Raji (cell line): Measurements from ENCODE around the gene STMND1.

ENCODE experiments used
- POLR2A ChIP-seq: IDR thresholded peaks from 2 replicates; pipeline ENCODE4 v1.6.1; 2011; ENCODE audit warnings: low read depth, low read length, control low read depth; ENCODE audit not compliant: insufficient read depth

The STMND1 gene

GRCh38 chr6:17093686-17094085 is 8.2 kb upstream of the STMND1 start:
- no peak for TF ChIP-seq POLR2A

GRCh38 chr6:17096096-17096495 is 5.8 kb upstream of the STMND1 start:
- TF ChIP-seq POLR2A: no peak

DNA sequence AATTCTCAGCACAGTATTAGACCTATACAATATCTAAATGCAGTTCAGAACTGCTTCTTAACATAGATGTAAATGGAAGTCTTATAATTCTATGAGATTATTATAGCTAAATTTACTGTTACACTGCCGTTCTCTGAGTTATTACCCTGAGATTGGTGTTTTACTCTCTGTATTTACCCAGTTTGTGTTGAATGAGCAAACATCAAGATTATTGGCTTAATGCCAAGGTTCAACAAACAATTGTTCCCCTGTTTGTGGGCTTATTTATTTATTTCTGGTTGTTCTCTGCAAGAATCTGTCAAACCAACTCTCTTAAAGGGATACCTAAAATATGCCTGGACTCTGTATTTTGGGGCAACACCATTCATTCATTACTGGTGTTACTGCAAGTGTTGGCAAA is 5.2 kb upstream of the STMND1 start:
- TF ChIP-seq POLR2A: no peak

DNA sequence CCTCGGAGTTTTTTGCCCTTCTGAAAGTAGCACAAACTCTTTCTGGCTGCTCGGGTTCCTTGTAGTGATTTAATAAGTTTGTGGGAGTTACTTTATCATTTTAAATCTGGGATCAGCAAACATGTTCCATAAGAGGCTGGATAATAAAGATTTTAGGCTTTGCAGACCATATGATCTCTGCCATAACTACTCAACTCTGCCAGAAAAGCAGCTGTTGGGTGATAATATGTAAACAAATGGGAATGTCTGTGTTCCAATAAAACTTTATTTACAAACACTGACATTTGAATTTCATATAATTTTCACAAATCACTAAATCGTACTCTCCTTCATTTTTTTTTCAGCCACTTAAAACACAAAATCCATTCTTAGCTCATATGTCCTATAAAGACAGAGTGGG is 3.9 kb upstream of the STMND1 start:
- TF ChIP-seq POLR2A: no peak

- no peak for TF ChIP-seq POLR2A
Observed at GRCh38 chr6:17098538-17098937, 3.3 kb upstream of the STMND1 start.

- TF ChIP-seq POLR2A: no peak
Observed at GRCh38 chr6:17099401-17100059, 2.3 kb upstream of the STMND1 start.

- no peak for TF ChIP-seq POLR2A
Observed at GRCh38 chr6:17100806-17101205, 1.0 kb upstream of the STMND1 start.

DNA sequence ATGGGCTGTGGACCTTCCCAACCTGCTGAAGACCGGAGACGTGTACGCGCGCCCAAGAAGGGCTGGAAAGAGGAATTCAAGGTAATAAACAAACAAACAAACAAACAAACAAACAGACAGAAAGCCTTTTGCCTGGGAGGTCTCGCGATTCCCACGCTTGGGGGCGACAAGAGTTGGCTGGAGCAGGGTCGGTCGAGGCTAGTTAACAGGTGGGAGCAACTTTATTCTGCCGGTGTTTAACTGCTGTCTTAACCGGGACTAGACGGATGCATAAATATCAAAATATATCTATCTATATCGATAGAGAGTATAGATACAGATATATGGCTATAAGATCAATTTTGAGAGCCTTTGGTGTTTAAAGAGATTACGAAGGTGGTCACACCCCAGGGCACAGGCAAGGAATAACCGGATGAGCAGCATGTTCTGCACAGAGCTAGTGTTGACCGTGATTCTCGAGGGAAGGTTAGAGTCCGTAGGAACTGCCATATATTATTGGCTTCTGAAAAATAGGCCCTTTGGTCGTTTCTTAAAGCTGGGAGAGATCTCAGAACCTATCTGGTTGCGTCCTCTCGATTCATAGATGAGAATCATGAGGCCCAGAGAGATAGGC is 514 bp downstream of the STMND1 start:
- no peak for TF ChIP-seq POLR2A

DNA sequence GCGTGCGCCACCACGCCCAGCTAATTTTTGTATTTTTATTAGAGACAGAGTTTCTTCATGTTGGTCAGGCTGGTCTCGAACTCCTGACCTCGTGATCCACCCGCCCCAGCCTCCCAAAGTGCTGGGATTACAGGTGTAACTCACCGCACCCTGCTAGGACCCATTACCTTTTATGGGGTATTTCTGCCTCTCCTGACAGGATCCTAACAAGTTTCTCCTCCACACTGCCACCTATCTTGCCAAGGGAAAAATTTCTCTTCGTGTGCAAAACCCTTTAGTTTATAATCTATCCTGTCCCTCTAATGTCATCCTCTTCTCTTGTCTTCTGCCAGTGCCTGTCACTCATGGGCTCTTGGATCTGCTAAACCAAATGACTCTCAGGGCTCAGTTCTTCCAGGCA is 1.9 kb downstream of the STMND1 start:
- no peak for TF ChIP-seq POLR2A

- TF ChIP-seq POLR2A: no peak
Observed at GRCh38 chr6:17107863-17108262, 6.0 kb downstream of the STMND1 start.

- no peak for TF ChIP-seq POLR2A
Observed at GRCh38 chr6:17115251-17116116, 13.6 kb downstream of the STMND1 start.

DNA sequence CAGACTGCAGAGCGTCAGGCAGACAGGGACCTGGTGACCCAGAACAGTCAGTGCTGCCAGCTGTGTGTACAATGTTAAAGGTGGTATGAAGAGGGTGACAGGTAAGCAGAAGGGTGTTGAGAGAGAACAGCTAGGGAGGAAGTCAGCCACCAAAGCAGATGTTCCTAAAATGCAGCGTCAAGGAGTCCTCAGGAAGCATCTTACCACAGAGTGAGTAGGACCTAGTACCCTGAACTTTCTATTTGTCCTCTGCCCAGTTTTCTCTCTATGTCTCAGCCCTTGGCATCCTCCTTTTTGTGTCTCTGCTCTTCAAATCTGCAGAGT is 14.2 kb downstream of the STMND1 start:
- no peak for TF ChIP-seq POLR2A

DNA sequence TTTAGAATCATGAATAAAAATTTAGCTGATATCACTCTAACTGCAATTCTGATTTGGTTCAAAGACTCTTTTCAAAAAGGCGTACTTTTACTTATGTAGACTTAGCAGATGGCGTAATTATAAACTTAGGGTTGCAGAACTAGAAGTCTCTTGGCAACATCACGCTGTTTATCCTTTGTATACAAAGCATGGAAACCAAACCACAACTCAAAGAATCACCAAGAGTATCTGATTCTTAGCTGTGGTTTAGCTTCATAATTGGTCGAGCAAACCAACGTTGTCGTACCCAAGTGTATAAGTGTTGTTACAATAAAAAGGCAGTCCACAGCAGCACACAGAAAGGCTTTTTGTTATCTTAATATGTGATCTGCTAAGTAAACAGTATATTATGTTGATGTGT is 18.2 kb downstream of the STMND1 start:
- TF ChIP-seq POLR2A: no peak

DNA sequence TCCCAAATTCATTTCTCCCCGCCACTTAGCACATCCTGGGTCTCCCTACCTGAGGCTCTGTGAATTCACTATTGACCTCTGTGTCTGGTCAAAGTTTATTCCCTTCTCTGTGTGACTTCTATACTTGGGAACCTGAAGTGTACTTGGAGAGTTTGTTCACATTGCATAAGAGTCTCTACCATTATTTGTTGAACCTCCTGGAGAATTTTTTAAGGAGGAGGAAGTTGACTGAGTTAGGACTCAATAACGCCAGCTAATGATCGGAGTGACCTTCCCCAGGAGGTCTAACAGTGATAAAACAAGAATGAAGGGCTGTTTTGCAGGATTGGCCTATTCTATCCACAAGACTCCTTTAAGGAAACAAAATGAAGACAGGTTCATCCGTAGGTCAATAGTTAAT is 23.6 kb downstream of the STMND1 start:
- no peak for TF ChIP-seq POLR2A

DNA sequence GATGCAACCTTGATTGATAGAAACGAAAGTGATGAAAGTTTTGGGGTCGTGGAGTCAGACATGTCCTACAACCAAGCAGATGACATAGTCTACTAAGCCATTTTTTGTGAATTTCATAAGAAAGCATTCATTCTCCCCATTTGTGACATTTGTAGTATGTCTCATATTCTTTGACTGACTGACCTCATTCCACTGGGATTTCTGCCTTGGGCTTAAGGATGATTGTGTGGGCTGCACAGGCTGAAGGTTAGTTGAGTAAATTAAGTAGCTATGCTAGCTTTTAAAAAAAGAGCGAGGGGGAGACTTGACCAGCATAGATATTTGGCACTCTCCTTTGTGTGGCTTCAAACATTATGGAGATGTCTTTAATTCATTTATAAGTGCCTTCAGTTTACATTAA is 28.9 kb downstream of the STMND1 start:
- no peak for TF ChIP-seq POLR2A

GRCh38 chr6:17132967-17133366 is 31.1 kb downstream of the STMND1 start:
- no peak for TF ChIP-seq POLR2A

- no peak for TF ChIP-seq POLR2A
Observed at GRCh38 chr6:17138033-17138432, 36.2 kb downstream of the STMND1 start.

- TF ChIP-seq POLR2A: no peak
Observed at GRCh38 chr6:17144016-17144415, 42.2 kb downstream of the STMND1 start.
